ENCODE results near the gene FAM13C.
"Not testable (repeated sequence)": the region's sequence is repeated elsewhere in the genome, so short reads cannot be mapped to it uniquely, and the experiment has no call there.

The FAM13C gene

DNA sequence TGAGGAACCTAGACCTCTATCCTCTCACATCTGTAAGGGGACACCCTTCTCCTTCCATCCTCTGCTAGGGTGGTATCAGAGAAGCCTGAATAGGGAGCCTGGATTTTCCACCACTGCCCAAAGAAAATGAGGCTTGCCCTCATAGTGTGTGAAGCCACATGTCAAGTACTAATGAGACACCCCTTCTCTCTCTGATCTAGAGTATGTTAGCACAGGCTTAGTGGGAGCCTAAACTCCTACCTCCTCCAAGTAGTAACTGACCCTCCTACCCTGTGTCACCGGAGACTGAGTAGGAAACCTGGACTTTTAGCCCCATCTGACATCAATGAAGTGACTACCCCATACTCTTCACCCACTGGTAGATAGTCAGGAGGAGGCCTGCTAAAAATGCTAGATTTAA is 120.3 kb downstream of the FAM13C start:
- Histone ChIP-seq H3K9me3 (ENCODE audit: insufficient read depth, low read length) (no peaks in the 10 kb centered on the region), H3K4me3 (ENCODE audit: insufficient read length, low read depth) (no peak overlapping the region), H3K9ac (ENCODE audit: insufficient read length, low read depth) (no peak overlapping the region), H3K4me1 (ENCODE audit: insufficient read depth, insufficient read length) (no peaks in the 10 kb centered on the region), H3K27me3 (ENCODE audit: insufficient read depth, insufficient read length) (no peaks in the 10 kb centered on the region), H3K36me3 (ENCODE audit: insufficient read depth, insufficient read length, low read length) (no peaks in the 10 kb centered on the region)
- TF ChIP-seq ZNF274 (IDR thresholded peaks at IDR 0.05; ENCODE audit: low read depth, low read length) (no peak), SUZ12 (IDR thresholded peaks at IDR 0.05; ENCODE audit: extremely low read depth, insufficient read depth, insufficient read length) (no peak), YY1 (IDR thresholded peaks at IDR 0.05; ENCODE audit: insufficient read depth, insufficient read length) (no peak)
- no peak for DNase-seq (ENCODE audit: low read depth, low spot score)

DNA sequence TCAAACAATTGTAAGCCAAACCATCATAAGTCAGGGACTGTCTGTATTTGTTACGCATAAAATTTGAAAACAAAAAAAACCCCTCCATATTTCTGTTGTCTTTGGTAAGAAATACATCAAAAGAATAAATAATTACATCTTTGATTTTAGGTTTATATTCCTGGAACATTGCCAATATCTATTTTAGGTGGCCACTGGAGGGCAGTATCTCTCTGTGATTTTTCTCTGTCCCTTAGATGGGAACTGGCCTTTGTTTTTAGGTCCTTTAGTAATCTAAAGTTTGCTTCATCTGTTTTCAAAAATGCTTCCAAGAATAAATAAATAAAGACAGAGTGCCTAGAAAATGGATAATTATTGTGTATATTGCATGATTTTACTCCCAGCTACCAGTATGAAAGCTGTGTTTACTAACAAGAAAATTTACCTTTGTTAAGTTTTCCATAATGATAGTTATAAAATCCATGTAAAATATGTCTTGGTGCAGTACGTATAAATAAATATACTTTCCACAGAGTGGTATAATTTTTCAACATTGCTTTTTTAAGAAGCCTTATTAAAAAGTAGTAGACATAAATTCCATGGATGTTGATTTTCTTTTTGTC is 121.7 kb downstream of the FAM13C start:
- peak; percentile 16 for DNase-seq (ENCODE audit: low read depth, low spot score)
- H3K36me3 ChIP-seq (ENCODE audit: insufficient read depth, insufficient read length, low read length), result no peaks in the 10 kb centered on the region
- no peak overlapping the region for H3K4me3 ChIP-seq (ENCODE audit: insufficient read length, low read depth)
- no peaks in the 10 kb centered on the region for H3K9me3 ChIP-seq (ENCODE audit: insufficient read depth, low read length)
- TF ChIP-seq ZNF274 (IDR thresholded peaks at IDR 0.05; ENCODE audit: low read depth, low read length) (no peak), SUZ12 (IDR thresholded peaks at IDR 0.05; ENCODE audit: extremely low read depth, insufficient read depth, insufficient read length) (no peak), YY1 (IDR thresholded peaks at IDR 0.05; ENCODE audit: insufficient read depth, insufficient read length) (no peak)
- no peaks in the 10 kb centered on the region for H3K27me3 ChIP-seq (ENCODE audit: insufficient read depth, insufficient read length)
- H3K9ac ChIP-seq (ENCODE audit: insufficient read length, low read depth), result no peak overlapping the region
- no peaks in the 10 kb centered on the region for H3K4me1 ChIP-seq (ENCODE audit: insufficient read depth, insufficient read length)

DNA sequence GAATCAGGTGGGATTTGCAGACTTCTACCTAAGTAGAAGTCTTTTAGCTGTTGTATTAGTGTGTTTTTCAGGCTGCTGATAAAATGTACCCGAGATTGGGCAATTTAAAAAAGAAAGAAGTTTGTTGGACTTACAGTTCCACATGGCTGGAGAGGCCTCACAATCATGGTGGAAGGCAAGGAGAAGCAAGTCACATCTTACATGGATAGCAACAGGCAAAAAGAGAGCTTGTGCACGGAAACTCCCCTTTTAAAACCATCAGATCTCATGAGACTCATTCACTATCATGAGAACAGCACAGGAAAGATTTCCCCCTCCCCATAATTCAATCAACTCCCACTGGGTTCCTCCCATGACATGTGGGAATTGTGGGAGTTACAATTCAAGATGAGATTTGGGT is 123.2 kb downstream of the FAM13C start:
- H3K27me3 ChIP-seq (ENCODE audit: insufficient read depth, insufficient read length); H3K9me3 ChIP-seq (ENCODE audit: insufficient read depth, low read length); H3K4me3 ChIP-seq (ENCODE audit: insufficient read length, low read depth); H3K36me3 ChIP-seq (ENCODE audit: insufficient read depth, insufficient read length, low read length); H3K9ac ChIP-seq (ENCODE audit: insufficient read length, low read depth); H3K4me1 ChIP-seq (ENCODE audit: insufficient read depth, insufficient read length); DNase-seq (ENCODE audit: low read depth, low spot score): not testable (repeated sequence)

DNA sequence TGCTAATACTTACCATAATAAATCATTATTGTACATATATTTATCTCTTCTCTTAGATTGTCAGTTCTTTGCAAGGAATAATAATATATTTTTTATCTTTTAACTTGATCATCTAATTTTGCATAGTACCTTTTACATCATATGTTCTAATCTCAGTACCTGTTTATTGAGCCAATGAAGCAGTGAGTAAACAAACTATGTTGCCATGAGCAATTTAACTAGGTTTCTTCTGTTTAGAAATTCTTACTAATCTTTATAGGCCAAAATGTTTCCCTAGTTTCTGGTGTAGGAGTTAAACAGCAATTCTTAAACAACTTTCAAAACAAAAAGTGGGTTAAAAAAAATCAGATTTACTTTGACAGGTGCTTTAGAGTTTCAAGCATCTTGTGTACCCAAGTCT is 124.6 kb downstream of the FAM13C start:
- TF ChIP-seq YY1 (IDR thresholded peaks at IDR 0.05; ENCODE audit: insufficient read depth, insufficient read length) (no peak), SUZ12 (IDR thresholded peaks at IDR 0.05; ENCODE audit: extremely low read depth, insufficient read depth, insufficient read length) (no peak), ZNF274 (IDR thresholded peaks at IDR 0.05; ENCODE audit: low read depth, low read length) (no peak)
- no peaks in the 10 kb centered on the region for H3K9me3 ChIP-seq (ENCODE audit: insufficient read depth, low read length)
- no peak overlapping the region for H3K4me3 ChIP-seq (ENCODE audit: insufficient read length, low read depth)
- no peaks in the 10 kb centered on the region for H3K4me1 ChIP-seq (ENCODE audit: insufficient read depth, insufficient read length)
- H3K9ac ChIP-seq (ENCODE audit: insufficient read length, low read depth), result no peak overlapping the region
- DNase-seq (ENCODE audit: low read depth, low spot score), result no peak
- no peaks in the 10 kb centered on the region for H3K27me3 ChIP-seq (ENCODE audit: insufficient read depth, insufficient read length)
- H3K36me3 ChIP-seq (ENCODE audit: insufficient read depth, insufficient read length, low read length), result no peaks in the 10 kb centered on the region

DNA sequence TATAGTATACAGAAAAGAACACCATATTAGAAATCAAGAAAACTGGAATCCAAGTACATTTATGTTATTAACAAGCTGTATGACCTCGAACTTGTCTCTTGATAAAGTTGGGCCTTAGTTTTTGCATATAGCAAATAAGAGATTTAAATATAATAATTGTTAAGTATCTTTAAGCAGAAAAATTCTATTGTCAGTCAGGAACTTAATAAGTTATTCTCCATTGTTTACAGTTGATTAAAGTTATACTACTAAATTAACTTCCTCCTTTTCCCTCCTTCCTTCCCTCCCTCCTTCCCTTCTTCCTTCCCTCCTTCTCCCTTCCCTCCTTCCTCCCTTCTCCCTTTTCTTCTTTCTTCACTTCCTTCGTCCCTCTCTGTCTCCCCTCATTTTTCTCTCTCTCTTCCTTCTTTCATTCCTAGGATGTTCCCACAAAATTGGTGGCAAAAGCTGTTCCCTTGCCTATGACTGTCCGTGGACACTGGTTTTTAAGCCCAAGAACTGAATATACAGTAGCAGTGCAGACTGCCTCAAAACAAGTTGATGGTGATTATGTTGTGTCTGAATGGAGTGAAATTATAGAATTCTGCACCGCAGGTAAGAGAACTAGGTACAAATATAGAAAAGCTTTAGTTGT is 126.2 kb downstream of the FAM13C start:
- Histone ChIP-seq H3K9me3 (ENCODE audit: insufficient read depth, low read length) (no peaks in the 10 kb centered on the region), H3K4me3 (ENCODE audit: insufficient read length, low read depth) (no peak overlapping the region), H3K4me1 (ENCODE audit: insufficient read depth, insufficient read length) (no peaks in the 10 kb centered on the region), H3K9ac (ENCODE audit: insufficient read length, low read depth) (no peak overlapping the region), H3K36me3 (ENCODE audit: insufficient read depth, insufficient read length, low read length) (no peaks in the 10 kb centered on the region), H3K27me3 (ENCODE audit: insufficient read depth, insufficient read length) (no peaks in the 10 kb centered on the region)
- no peak for DNase-seq (ENCODE audit: low read depth, low spot score)
- TF ChIP-seq YY1 (IDR thresholded peaks at IDR 0.05; ENCODE audit: insufficient read depth, insufficient read length), result no peak
- no peak for TF ChIP-seq SUZ12 (IDR thresholded peaks at IDR 0.05; ENCODE audit: extremely low read depth, insufficient read depth, insufficient read length)
- no peak for TF ChIP-seq ZNF274 (IDR thresholded peaks at IDR 0.05; ENCODE audit: low read depth, low read length)

DNA sequence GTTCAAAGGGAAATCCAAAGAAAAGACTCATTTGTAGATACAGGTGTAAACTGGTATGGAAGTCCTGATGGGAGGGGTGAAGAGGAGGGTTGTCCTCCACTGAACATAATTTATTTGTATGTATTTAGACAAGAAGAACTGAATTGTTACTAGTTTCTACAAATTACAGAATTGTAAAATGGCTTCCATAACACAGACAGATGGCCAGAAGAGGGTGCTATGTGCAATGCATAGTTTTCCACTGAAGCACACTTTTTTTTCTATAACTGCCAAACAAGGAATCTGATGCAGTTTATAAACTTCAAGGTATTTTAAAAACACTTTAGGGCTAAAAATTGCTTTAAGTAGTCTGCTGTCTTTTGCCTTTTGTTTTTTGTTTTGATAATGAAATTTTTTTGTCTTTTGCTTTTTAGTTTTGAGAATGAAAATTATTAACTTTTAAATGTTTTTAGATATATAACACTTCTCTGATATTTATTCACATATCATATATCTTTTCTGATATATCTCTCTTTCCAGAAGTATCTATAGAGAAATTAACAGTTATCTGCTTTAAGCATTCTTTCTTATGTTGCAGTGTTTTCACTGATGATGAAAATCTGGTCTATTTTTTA is 127.4 kb downstream of the FAM13C start:
- peak; percentile 16 for DNase-seq (ENCODE audit: low read depth, low spot score)
- no peaks in the 10 kb centered on the region for H3K27me3 ChIP-seq (ENCODE audit: insufficient read depth, insufficient read length)
- H3K9ac ChIP-seq (ENCODE audit: insufficient read length, low read depth), result no peak overlapping the region
- TF ChIP-seq YY1 (IDR thresholded peaks at IDR 0.05; ENCODE audit: insufficient read depth, insufficient read length) (no peak), SUZ12 (IDR thresholded peaks at IDR 0.05; ENCODE audit: extremely low read depth, insufficient read depth, insufficient read length) (no peak), ZNF274 (IDR thresholded peaks at IDR 0.05; ENCODE audit: low read depth, low read length) (no peak)
- H3K4me1 ChIP-seq (ENCODE audit: insufficient read depth, insufficient read length), result no peaks in the 10 kb centered on the region
- no peaks in the 10 kb centered on the region for H3K36me3 ChIP-seq (ENCODE audit: insufficient read depth, insufficient read length, low read length)
- no peak overlapping the region for H3K4me3 ChIP-seq (ENCODE audit: insufficient read length, low read depth)
- no peaks in the 10 kb centered on the region for H3K9me3 ChIP-seq (ENCODE audit: insufficient read depth, low read length)

DNA sequence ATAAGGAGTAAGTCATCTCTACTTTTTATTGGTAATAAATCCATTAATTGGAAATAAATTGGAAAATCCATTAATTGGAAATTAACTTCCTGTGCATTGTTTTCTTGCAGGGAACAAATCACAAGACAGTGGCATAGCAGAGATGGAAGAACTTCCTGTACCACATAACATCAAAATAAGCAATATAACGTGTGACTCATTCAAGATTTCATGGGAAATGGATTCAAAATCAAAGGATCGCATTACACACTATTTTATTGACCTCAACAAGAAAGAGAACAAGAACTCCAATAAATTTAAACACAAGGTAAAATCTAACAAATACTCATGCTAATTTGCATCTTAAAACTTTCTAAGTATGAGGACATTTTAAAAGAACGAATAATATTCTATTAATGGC is 128.2 kb downstream of the FAM13C start:
- Histone ChIP-seq H3K4me1 (ENCODE audit: insufficient read depth, insufficient read length) (no peaks in the 10 kb centered on the region), H3K9ac (ENCODE audit: insufficient read length, low read depth) (no peak overlapping the region), H3K36me3 (ENCODE audit: insufficient read depth, insufficient read length, low read length) (no peaks in the 10 kb centered on the region), H3K9me3 (ENCODE audit: insufficient read depth, low read length) (no peaks in the 10 kb centered on the region), H3K4me3 (ENCODE audit: insufficient read length, low read depth) (no peak overlapping the region), H3K27me3 (ENCODE audit: insufficient read depth, insufficient read length) (no peaks in the 10 kb centered on the region)
- TF ChIP-seq ZNF274 (IDR thresholded peaks at IDR 0.05; ENCODE audit: low read depth, low read length) (no peak), SUZ12 (IDR thresholded peaks at IDR 0.05; ENCODE audit: extremely low read depth, insufficient read depth, insufficient read length) (no peak), YY1 (IDR thresholded peaks at IDR 0.05; ENCODE audit: insufficient read depth, insufficient read length) (no peak)
- no peak for DNase-seq (ENCODE audit: low read depth, low spot score)
